Measurements from ENCODE around the gene MADCAM1. TPM values are rescaled to one million over a fixed set of nuclear protein-coding genes. Genes with fewer than 3 reads are reported as not detected.
A peak's percentile ranks its signal among the peaks of the same experiment; 100 is the strongest.

MADCAM1 gene
- total RNA-seq, 1 experiment from 2014 or later, result not detected

DNA sequence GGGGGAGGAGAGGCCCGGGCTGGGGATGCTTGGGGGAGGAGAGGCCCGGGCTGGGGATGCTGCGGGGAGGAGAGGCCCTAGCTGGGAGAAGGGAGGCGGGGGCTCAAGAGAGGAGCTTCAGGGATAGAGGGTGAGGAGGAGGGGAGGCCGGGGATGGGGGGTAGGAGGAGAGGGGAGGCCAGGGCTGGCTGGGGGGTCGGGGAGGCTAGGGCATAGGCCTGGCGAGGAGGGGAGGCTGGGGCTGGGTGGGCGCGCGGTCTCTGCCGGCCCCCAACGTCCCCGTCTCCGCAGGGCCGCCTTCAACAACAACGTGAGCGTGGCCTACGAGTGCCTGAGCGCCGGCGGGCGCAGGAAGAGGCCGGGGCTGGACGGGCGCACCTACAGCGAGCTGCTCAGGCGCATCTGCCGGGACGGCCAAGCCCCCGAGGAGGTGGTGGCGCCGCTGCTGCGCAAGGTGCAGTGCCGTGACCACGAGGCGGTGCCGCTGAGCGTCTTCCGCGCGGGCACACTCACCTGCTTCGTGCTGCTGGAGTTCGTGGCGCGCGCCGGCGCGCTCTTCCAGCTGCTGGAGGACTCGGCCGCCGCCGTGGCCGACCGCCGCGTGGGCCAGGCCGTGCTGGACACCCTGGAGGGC is 22.4 kb downstream of the MADCAM1 start:
- Histone ChIP-seq H3K27me3 (ENCODE audit: control insufficient read depth, insufficient read depth, low read length) (peaks cover 12% of the 10 kb centered on the region; the same call in 1 of the 2 replicates), H3K36me3 (replicated peaks; ENCODE audit: control insufficient read depth, insufficient read depth, low read length) (no peaks in the 10 kb centered on the region), H3K4me3 (ENCODE audit: insufficient read depth, low read depth, low read length) (peak overlapping the region; percentile 28)
- DNase-seq, result peak; percentile 83

GRCh38 chr19:519449-519865 is 23.2 kb downstream of the MADCAM1 start:
- peak; percentile 65 for DNase-seq
- H3K27me3 ChIP-seq (ENCODE audit: control insufficient read depth, insufficient read depth, low read length), result peaks cover 10% of the 10 kb centered on the region; the same call in 1 of the 2 replicates
- no peak overlapping the region; the same call in 1 of the 2 replicates for H3K4me3 ChIP-seq (ENCODE audit: insufficient read depth, low read depth, low read length)
- H3K36me3 ChIP-seq (replicated peaks; ENCODE audit: control insufficient read depth, insufficient read depth, low read length), result no peaks in the 10 kb centered on the region

- peaks cover 15% of the 10 kb centered on the region; the same call in 1 of the 2 replicates for H3K27me3 ChIP-seq (ENCODE audit: control insufficient read depth, insufficient read depth, low read length)
- DNase-seq, result no peak
- no peaks in the 10 kb centered on the region for H3K36me3 ChIP-seq (replicated peaks; ENCODE audit: control insufficient read depth, insufficient read depth, low read length)
- no peak overlapping the region for H3K4me3 ChIP-seq (ENCODE audit: insufficient read depth, low read depth, low read length)
Measured at GRCh38 chr19:522726-523125, 26.4 kb downstream of the MADCAM1 start.

GRCh38 chr19:524062-524674 is 27.9 kb downstream of the MADCAM1 start:
- H3K4me3 ChIP-seq (ENCODE audit: insufficient read depth, low read depth, low read length), result no peak overlapping the region
- peaks cover 13% of the 10 kb centered on the region; the same call in 1 of the 2 replicates for H3K27me3 ChIP-seq (ENCODE audit: control insufficient read depth, insufficient read depth, low read length)
- no peak for DNase-seq
- H3K36me3 ChIP-seq (replicated peaks; ENCODE audit: control insufficient read depth, insufficient read depth, low read length), result no peaks in the 10 kb centered on the region

DNA sequence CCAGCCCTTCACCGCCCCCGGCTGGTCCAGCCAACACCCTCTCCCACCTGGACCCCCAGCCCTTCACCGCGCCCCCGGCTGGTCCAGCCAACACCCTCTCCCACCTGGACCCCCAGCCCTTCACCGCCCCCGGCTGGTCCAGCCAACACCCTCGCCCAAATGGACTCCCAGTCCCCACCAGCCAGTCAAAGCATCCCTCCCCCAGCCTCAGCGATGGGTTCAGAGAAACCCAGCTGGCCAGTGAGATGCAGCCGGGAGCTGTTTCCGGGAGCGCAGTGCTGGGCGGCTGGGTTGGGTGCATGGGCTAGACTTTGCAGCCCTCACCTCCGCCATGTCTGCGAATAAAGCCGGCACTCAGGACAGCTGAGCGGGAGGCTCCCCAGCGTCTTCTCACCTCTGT is 28.7 kb downstream of the MADCAM1 start:
- Histone ChIP-seq H3K36me3 (replicated peaks; ENCODE audit: control insufficient read depth, insufficient read depth, low read length) (no peaks in the 10 kb centered on the region), H3K4me3 (ENCODE audit: insufficient read depth, low read depth, low read length) (peak overlapping the region; percentile 16), H3K27me3 (ENCODE audit: control insufficient read depth, insufficient read depth, low read length) (peaks cover 5% of the 10 kb centered on the region; the same call in 1 of the 2 replicates)
- DNase-seq, result no peak

DNA sequence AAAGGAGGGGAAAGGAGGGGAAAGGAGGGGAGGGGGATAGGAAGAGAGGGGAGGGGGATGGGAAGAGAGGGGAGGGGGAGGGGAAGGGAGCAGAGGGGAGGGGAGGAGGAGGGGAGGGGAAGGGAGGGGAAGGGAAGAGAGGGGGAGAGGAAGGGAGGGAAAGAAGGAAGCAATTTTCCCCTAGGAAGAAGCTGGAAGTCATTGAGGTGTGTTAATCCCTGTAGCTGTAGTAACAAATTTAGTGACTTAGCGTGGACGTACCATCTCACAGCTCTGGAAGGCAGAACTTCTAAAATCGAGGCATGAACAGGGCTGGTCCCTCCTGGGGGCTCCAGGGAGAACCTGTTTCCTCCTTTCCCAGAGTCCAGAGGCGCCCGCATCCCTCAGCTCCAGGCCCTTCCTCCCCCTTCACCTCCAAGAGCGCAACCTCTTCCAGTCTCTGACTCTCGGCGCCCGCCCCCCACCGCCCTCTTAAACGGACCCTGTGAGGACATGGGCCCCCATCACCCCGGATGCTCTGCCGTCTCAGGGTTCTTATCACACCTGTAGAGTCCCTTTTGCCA is 29.7 kb downstream of the MADCAM1 start:
- Histone ChIP-seq H3K4me3 (ENCODE audit: insufficient read depth, low read depth, low read length) (no peak overlapping the region), H3K27me3 (ENCODE audit: control insufficient read depth, insufficient read depth, low read length) (peaks cover 5% of the 10 kb centered on the region; the same call in 1 of the 2 replicates), H3K36me3 (replicated peaks; ENCODE audit: control insufficient read depth, insufficient read depth, low read length) (no peaks in the 10 kb centered on the region)
- DNase-seq, result no peak

- H3K27me3 ChIP-seq (ENCODE audit: control insufficient read depth, insufficient read depth, low read length), result peaks cover 3% of the 10 kb centered on the region; the same call in 1 of the 2 replicates
- no peak for DNase-seq
- H3K36me3 ChIP-seq (replicated peaks; ENCODE audit: control insufficient read depth, insufficient read depth, low read length), result no peaks in the 10 kb centered on the region
- H3K4me3 ChIP-seq (ENCODE audit: insufficient read depth, low read depth, low read length), result peak overlapping the region; percentile 74
Measured at GRCh38 chr19:530134-531008, 34.1 kb downstream of the MADCAM1 start.

DNA sequence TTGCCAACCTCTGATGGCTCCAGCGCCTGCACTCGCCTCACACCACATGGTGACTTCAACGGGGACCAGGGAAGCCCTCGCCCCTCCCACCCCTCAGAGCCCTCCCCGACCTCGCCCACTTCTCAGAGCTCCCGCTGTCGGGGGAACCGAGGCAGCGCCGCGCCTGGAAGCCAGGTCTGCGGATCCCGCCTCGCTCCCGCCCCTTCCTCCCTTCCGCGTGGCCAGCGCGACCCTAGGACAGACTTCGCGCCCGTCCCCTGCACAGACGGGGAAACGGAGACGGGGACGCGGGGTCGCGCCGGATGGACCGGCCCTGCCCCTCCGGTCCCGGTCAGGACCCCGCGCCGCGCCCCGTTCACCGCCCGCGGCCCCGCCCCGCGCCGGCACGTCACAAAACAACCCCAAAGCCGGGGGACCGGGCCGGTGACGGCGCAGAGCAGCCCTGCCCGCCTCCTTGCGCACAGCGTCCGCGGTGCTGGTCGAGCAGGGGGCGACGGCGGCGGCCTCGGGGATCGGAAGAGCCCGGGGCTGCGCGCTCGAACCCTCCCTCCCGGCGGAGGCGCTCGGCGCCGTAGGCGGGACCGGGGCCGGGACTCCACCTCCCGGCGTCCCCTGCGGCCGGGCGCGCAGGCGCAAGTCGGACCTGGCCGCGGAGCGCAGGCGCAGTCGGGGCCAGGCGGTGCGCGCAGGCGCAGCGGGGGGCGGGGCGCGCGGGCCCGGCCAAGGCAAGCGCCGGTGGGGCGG is 34.9 kb downstream of the MADCAM1 start:
- peaks cover 2% of the 10 kb centered on the region for H3K36me3 ChIP-seq (replicated peaks; ENCODE audit: control insufficient read depth, insufficient read depth, low read length)
- no peaks in the 10 kb centered on the region; the same call in 1 of the 2 replicates for H3K27me3 ChIP-seq (ENCODE audit: control insufficient read depth, insufficient read depth, low read length)
- DNase-seq, result peak; percentile 100
- peak overlapping the region; percentile 96 for H3K4me3 ChIP-seq (ENCODE audit: insufficient read depth, low read depth, low read length)

- DNase-seq, result peak; percentile 87
- Histone ChIP-seq H3K36me3 (replicated peaks; ENCODE audit: control insufficient read depth, insufficient read depth, low read length) (peaks cover 5% of the 10 kb centered on the region), H3K27me3 (ENCODE audit: control insufficient read depth, insufficient read depth, low read length) (no peaks in the 10 kb centered on the region), H3K4me3 (ENCODE audit: insufficient read depth, low read depth, low read length) (peak within 1 kb of the TSS; percentile 96)
Measured at GRCh38 chr19:531753-532560, 35.7 kb downstream of the MADCAM1 start, which contains the start of gene CDC34. TSS of gene CDC34 (plus strand) at chr19:531760. CDS start at chr19:531932, 172 bp downstream.

DNA sequence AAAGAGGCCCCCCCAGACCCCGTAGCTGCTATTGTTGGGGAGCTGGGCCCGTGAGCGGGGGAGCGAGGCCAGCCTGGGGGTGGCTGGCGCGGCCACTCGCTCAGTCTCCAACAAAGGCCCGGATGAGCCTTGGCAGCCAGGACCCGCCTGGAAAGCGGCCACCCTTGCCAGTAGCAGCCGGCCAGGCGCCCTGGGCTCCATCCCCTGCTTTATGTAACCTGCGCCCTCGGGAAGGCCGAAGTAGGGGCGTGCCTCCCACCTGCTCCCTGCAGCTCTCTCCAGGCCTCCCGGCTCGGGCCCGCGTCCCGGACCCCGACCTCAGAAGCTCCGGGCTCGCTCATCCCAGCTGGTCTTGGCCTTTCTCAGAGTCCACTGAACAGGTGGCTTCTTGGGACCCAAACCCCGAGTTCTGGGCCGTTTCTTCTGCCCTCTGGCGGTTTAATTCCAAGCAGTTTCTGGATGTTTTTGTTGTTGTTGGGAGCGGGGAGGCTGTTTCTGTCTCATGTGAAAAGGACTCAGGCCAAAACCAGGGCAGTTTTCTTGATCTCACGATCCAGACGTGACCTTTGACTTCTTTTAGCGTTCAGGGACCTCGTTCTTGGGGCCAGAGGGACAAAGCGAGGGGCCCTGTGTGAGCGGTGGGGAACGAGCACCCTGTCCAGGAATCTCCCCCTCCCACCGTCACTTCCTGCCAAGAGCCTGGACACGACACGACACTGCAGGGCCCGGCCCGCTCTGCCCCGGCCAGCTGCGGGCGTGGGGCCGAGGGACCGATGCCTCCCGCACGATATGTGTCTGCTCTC is 36.5 kb downstream of the MADCAM1 start:
- Histone ChIP-seq H3K36me3 (replicated peaks; ENCODE audit: control insufficient read depth, insufficient read depth, low read length) (peaks cover 5% of the 10 kb centered on the region), H3K27me3 (ENCODE audit: control insufficient read depth, insufficient read depth, low read length) (no peaks in the 10 kb centered on the region), H3K4me3 (ENCODE audit: insufficient read depth, low read depth, low read length) (peak overlapping the region; percentile 96)
- peak; percentile 89 for DNase-seq

GRCh38 chr19:533364-534058 is 37.2 kb downstream of the MADCAM1 start:
- H3K27me3 ChIP-seq (ENCODE audit: control insufficient read depth, insufficient read depth, low read length), result no peaks in the 10 kb centered on the region
- peaks cover 9% of the 10 kb centered on the region for H3K36me3 ChIP-seq (replicated peaks; ENCODE audit: control insufficient read depth, insufficient read depth, low read length)
- peak overlapping the region; percentile 96 for H3K4me3 ChIP-seq (ENCODE audit: insufficient read depth, low read depth, low read length)
- no peak for DNase-seq

DNA sequence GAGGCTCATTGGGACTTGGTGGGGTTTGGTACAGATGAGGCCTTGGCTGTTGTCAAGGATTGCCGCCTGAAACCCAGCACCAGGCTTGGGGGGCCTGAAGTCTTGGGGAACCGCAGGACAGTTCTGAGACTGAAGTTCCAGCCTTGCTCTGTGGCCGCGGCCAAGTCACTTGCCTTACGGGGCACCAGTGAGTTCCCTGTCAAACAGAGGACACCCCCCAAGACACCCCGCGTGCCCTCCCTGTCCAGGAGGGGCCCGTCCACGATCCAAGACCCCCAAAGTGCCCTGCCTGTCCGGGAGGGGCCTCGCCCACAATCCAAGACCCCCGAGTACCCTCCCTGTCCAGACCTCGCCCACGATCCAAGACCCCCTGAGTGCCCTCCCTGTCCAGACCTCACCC is 37.8 kb downstream of the MADCAM1 start:
- no peak for DNase-seq
- Histone ChIP-seq H3K27me3 (ENCODE audit: control insufficient read depth, insufficient read depth, low read length) (no peaks in the 10 kb centered on the region), H3K4me3 (ENCODE audit: insufficient read depth, low read depth, low read length) (no peak overlapping the region), H3K36me3 (replicated peaks; ENCODE audit: control insufficient read depth, insufficient read depth, low read length) (peaks cover 9% of the 10 kb centered on the region)

Data from H7 (cell line).